SK-N-SH treated with all-trans-retinoic acid at 6 μM for 48 hours (cell line): ENCODE measurements around the gene LRRK1.

Experiments used
- ATAC-seq: fragments of 200-7000 bp; cut with Tn5 transposase; 3 replicates; pipeline ENCODE4 v1.9.1; 2020; ENCODE audit warnings: mild to moderate bottlenecking, moderate library complexity
- ARNTL ChIP-seq: fragments of 450-650 bp; formaldehyde crosslinking; IDR thresholded peaks from 2 replicates; pipeline ENCODE4 v1.5.0; 2020; ENCODE audit warnings: low read depth, mild to moderate bottlenecking, moderate library complexity, borderline replicate concordance
- CSDC2 ChIP-seq: fragments of 250-450 bp; sonication (Bioruptor Pico); IDR thresholded peaks from 2 replicates; pipeline ENCODE4 v1.5.0; 2020; ENCODE audit warnings: mild to moderate bottlenecking, moderate library complexity
- GLIS3 ChIP-seq: fragments of 250-450 bp; sonication (Bioruptor Pico); IDR thresholded peaks from 2 replicates; pipeline ENCODE4 v1.5.0; 2020; ENCODE audit warnings: mild to moderate bottlenecking, moderate library complexity
- OSR1 ChIP-seq: fragments of 250-450 bp; sonication (Bioruptor Pico); IDR thresholded peaks from 2 replicates; pipeline ENCODE4 v1.8.0; 2022; ENCODE audit warnings: moderate library complexity, mild to moderate bottlenecking, inconsistent platforms
- PPARA ChIP-seq: fragments of 250-450 bp; sonication (Bioruptor Pico); IDR thresholded peaks from 2 replicates; pipeline ENCODE4 v1.5.0; 2020; ENCODE audit warnings: mild to moderate bottlenecking, borderline replicate concordance
- RARB ChIP-seq: fragments of 250-450 bp; sonication (Bioruptor Pico); IDR thresholded peaks from 2 replicates; pipeline ENCODE4 v1.8.0; 2021; ENCODE audit warnings: mild to moderate bottlenecking, moderate library complexity
- SNAI2 ChIP-seq: fragments of 250-450 bp; sonication (Bioruptor Pico); IDR thresholded peaks from 2 replicates; pipeline ENCODE4 v1.5.0; 2020; ENCODE audit warnings: mild to moderate bottlenecking, moderate library complexity
- TCF4 ChIP-seq: fragments of 250-450 bp; sonication (Bioruptor Pico); IDR thresholded peaks from 2 replicates; pipeline ENCODE4 v1.8.0; 2021; ENCODE audit warnings: mild to moderate bottlenecking, moderate library complexity, borderline replicate concordance
- TOX ChIP-seq: fragments of 250-450 bp; sonication (Bioruptor Pico); IDR thresholded peaks from 2 replicates; pipeline ENCODE4 v1.8.0; 2021; ENCODE audit warnings: mild to moderate bottlenecking, moderate library complexity, borderline replicate concordance
- ZC3H10 ChIP-seq: fragments of 250-450 bp; sonication (Bioruptor Pico); IDR thresholded peaks from 2 replicates; pipeline ENCODE4 v1.5.1; 2021; ENCODE audit warnings: mild to moderate bottlenecking, moderate library complexity
- ZFP3 ChIP-seq: fragments of 250-450 bp; sonication (Bioruptor Pico); IDR thresholded peaks from 2 replicates; pipeline ENCODE4 v1.5.0; 2020; ENCODE audit warnings: mild to moderate bottlenecking, moderate library complexity
- ZFP30 ChIP-seq: fragments of 450-650 bp; formaldehyde crosslinking; IDR thresholded peaks from 2 replicates; pipeline ENCODE4 v1.5.0; 2022; ENCODE audit warnings: mild to moderate bottlenecking, moderate library complexity
- ZNF70 ChIP-seq: fragments of 450-650 bp; formaldehyde crosslinking; IDR thresholded peaks from 2 replicates; pipeline ENCODE4 v1.5.0; 2020; ENCODE audit warnings: mild to moderate bottlenecking, moderate library complexity
- ZNF8 ChIP-seq: fragments of 450-650 bp; formaldehyde crosslinking; IDR thresholded peaks from 2 replicates; pipeline ENCODE4 v1.5.0; 2020; ENCODE audit warnings: mild to moderate bottlenecking, moderate library complexity
- TF ChIP-seq, protein P1 (sequence below): fragments of 250-450 bp; sonication (Bioruptor Pico); IDR thresholded peaks from 2 replicates; pipeline ENCODE4 v1.5.0; 2020; ENCODE audit warnings: mild to moderate bottlenecking, moderate library complexity
- TF ChIP-seq, protein P2 (sequence below): fragments of 250-450 bp; sonication (Bioruptor Pico); IDR thresholded peaks from 2 replicates; pipeline ENCODE4 v1.5.1; 2020; ENCODE audit warnings: low read depth, mild to moderate bottlenecking, moderate library complexity
- TF ChIP-seq, protein P3 (sequence below): fragments of 250-450 bp; sonication (Bioruptor Pico); IDR thresholded peaks from 2 replicates; pipeline ENCODE4 v1.8.0; 2021; ENCODE audit warnings: low read depth, mild to moderate bottlenecking, moderate library complexity, borderline replicate concordance
- TF ChIP-seq, protein P4 (sequence below): fragments of 250-450 bp; sonication (Bioruptor Pico); IDR thresholded peaks from 2 replicates; pipeline ENCODE4 v1.8.0; 2020; ENCODE audit warnings: mild to moderate bottlenecking, moderate library complexity, borderline replicate concordance

The LRRK1 gene

DNA sequence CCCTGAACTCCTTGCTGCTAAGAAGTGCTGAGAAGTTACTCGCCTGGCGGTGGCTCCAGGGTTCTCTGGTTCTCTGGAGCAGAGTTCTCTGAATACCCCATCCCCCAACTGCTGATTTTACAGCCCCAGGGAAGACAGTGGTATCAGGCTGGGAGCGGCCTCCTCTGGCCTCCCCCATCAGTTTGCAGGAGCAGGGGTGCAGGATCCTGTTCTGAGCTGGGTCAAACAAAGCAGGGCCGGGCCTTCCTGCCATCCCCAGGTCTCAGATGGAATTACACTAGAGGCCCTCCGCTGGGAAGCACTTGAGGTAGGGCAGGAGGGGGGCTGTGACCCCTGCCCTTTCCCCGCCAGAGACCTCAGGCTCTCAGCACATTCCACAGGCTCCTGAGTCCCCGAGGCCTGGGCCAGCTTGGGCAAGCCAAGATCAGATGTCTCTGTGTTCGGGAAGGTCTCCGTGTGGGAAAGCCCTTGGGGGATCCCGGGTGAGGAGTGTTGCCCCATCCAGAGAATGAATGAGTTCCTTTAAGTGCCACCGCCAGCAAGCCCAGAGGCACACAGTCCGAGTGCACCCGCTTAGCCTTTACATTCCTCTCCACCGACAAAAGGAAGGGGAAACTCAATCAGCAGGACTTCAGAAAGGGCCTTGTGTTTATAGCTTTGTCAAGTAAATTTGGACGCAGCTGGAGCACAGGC is 149.9 kb downstream of the LRRK1 start (continued):
- TF ChIP-seq, protein P1, sequence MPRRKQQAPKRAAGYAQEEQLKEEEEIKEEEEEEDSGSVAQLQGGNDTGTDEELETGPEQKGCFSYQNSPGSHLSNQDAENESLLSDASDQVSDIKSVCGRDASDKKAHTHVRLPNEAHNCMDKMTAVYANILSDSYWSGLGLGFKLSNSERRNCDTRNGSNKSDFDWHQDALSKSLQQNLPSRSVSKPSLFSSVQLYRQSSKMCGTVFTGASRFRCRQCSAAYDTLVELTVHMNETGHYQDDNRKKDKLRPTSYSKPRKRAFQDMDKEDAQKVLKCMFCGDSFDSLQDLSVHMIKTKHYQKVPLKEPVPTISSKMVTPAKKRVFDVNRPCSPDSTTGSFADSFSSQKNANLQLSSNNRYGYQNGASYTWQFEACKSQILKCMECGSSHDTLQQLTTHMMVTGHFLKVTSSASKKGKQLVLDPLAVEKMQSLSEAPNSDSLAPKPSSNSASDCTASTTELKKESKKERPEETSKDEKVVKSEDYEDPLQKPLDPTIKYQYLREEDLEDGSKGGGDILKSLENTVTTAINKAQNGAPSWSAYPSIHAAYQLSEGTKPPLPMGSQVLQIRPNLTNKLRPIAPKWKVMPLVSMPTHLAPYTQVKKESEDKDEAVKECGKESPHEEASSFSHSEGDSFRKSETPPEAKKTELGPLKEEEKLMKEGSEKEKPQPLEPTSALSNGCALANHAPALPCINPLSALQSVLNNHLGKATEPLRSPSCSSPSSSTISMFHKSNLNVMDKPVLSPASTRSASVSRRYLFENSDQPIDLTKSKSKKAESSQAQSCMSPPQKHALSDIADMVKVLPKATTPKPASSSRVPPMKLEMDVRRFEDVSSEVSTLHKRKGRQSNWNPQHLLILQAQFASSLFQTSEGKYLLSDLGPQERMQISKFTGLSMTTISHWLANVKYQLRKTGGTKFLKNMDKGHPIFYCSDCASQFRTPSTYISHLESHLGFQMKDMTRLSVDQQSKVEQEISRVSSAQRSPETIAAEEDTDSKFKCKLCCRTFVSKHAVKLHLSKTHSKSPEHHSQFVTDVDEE (CRISPR knock-in tag): no peak
- TF ChIP-seq, protein P2, sequence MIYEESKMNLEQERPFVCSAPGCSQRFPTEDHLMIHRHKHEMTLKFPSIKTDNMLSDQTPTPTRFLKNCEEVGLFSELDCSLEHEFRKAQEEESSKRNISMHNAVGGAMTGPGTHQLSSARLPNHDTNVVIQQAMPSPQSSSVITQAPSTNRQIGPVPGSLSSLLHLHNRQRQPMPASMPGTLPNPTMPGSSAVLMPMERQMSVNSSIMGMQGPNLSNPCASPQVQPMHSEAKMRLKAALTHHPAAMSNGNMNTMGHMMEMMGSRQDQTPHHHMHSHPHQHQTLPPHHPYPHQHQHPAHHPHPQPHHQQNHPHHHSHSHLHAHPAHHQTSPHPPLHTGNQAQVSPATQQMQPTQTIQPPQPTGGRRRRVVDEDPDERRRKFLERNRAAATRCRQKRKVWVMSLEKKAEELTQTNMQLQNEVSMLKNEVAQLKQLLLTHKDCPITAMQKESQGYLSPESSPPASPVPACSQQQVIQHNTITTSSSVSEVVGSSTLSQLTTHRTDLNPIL (CRISPR knock-in tag): no peak
- TF ChIP-seq SNAI2 (CRISPR knock-in tag) (no peak), ZC3H10 (CRISPR knock-in tag) (no peak), ZNF70 (CRISPR knock-in tag) (no peak)
- TF ChIP-seq, all 23 proteins: peak for 0

DNA sequence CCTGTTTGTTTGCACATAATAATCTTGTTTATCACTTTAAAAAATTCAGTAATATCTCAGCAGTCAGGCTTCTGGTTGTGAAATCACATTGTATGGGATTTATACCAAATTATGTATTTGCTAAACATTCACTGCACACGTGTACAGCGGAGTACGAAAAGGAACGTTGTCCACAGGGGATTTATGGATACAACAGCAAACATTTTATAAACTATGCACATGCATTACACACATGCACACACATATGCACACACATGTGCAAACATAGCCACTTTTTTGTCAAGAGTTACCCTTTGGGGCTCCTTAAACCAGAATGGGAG is 150.5 kb downstream of the LRRK1 start:
- ATAC-seq: no peak
- TF ChIP-seq ZFP30 (CRISPR knock-in tag) (no peak), CSDC2 (CRISPR knock-in tag) (no peak), ZFP3 (CRISPR knock-in tag) (no peak), PPARA (CRISPR knock-in tag) (no peak), TCF4 (CRISPR knock-in tag) (no peak), ARNTL (CRISPR knock-in tag) (no peak), RARB (CRISPR knock-in tag) (no peak), OSR1 (no peak), ZNF8 (CRISPR knock-in tag) (no peak), TOX (no peak), GLIS3 (CRISPR knock-in tag) (no peak), ZNF70 (CRISPR knock-in tag) (no peak)
- TF ChIP-seq, protein P2 (CRISPR knock-in tag): no peak
- TF ChIP-seq, protein P1 (CRISPR knock-in tag): no peak
- TF ChIP-seq, protein P3, sequence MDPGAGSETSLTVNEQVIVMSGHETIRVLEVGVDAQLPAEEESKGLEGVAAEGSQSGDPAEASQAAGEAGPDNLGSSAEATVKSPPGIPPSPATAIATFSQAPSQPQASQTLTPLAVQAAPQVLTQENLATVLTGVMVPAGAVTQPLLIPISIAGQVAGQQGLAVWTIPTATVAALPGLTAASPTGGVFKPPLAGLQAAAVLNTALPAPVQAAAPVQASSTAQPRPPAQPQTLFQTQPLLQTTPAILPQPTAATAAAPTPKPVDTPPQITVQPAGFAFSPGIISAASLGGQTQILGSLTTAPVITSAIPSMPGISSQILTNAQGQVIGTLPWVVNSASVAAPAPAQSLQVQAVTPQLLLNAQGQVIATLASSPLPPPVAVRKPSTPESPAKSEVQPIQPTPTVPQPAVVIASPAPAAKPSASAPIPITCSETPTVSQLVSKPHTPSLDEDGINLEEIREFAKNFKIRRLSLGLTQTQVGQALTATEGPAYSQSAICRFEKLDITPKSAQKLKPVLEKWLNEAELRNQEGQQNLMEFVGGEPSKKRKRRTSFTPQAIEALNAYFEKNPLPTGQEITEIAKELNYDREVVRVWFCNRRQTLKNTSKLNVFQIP (CRISPR knock-in tag): no peak
- TF ChIP-seq, protein P4, sequence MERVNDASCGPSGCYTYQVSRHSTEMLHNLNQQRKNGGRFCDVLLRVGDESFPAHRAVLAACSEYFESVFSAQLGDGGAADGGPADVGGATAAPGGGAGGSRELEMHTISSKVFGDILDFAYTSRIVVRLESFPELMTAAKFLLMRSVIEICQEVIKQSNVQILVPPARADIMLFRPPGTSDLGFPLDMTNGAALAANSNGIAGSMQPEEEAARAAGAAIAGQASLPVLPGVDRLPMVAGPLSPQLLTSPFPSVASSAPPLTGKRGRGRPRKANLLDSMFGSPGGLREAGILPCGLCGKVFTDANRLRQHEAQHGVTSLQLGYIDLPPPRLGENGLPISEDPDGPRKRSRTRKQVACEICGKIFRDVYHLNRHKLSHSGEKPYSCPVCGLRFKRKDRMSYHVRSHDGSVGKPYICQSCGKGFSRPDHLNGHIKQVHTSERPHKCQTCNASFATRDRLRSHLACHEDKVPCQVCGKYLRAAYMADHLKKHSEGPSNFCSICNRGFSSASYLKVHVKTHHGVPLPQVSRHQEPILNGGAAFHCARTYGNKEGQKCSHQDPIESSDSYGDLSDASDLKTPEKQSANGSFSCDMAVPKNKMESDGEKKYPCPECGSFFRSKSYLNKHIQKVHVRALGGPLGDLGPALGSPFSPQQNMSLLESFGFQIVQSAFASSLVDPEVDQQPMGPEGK (CRISPR knock-in tag): no peak
- TF ChIP-seq, all 23 proteins: peak for 0
